ENCODE data around the gene CNTNAP5.
A peak's percentile ranks its signal among the peaks of the same experiment; 100 is the strongest.

CNTNAP5 gene

DNA sequence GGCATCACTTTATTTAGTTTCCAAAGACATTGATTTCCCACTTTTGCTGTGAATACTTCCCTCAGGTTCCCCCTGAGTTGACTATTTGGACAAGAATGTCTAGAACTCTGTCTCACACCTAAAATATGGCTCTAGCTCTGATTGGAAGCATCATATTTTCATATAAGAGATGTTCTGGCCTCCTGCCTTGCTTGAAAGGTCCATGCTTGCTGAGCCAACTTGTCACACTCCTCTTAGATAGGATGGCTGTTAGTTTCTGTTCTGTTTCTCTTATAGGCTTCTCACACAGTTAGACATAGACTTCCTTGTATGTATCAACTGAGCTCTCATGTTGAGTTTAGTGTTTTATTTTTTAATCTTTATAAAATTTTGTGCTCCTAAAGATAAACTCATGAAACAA is 87.1 kb downstream of the CNTNAP5 start:
- TF ChIP-seq, protein P1, sequence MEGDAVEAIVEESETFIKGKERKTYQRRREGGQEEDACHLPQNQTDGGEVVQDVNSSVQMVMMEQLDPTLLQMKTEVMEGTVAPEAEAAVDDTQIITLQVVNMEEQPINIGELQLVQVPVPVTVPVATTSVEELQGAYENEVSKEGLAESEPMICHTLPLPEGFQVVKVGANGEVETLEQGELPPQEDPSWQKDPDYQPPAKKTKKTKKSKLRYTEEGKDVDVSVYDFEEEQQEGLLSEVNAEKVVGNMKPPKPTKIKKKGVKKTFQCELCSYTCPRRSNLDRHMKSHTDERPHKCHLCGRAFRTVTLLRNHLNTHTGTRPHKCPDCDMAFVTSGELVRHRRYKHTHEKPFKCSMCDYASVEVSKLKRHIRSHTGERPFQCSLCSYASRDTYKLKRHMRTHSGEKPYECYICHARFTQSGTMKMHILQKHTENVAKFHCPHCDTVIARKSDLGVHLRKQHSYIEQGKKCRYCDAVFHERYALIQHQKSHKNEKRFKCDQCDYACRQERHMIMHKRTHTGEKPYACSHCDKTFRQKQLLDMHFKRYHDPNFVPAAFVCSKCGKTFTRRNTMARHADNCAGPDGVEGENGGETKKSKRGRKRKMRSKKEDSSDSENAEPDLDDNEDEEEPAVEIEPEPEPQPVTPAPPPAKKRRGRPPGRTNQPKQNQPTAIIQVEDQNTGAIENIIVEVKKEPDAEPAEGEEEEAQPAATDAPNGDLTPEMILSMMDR (conservative IDR thresholded peaks at IDR 0.05; ENCODE audit: low read depth, low read length), result no peak
- H3K4me3 ChIP-seq (ENCODE audit: low read depth, low read length), result no peak overlapping the region
- no peak for DNase-seq (ENCODE audit: low read depth)

DNA sequence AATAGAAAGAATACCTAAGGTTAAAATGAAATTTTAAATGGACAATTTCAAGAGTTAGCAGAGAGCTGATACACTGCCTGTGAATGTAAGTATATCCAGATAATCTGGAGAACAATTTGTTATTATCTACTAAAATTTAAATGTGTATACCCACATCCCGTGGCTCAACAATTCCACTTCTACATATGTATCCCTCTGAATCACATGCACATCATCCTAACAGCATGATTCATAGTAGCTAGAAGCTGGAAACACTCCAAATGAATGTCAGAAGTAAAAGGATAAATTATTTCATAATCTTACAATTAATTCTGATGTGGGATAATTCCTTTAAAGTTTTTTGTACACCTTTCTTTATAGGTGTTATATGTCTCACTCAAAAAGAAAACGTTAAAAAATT is 87.9 kb downstream of the CNTNAP5 start:
- DNase-seq (ENCODE audit: low read depth), result peak; percentile 3
- TF ChIP-seq, protein P1 (conservative IDR thresholded peaks at IDR 0.05; ENCODE audit: low read depth, low read length), result no peak
- H3K4me3 ChIP-seq (ENCODE audit: low read depth, low read length), result no peak overlapping the region

DNA sequence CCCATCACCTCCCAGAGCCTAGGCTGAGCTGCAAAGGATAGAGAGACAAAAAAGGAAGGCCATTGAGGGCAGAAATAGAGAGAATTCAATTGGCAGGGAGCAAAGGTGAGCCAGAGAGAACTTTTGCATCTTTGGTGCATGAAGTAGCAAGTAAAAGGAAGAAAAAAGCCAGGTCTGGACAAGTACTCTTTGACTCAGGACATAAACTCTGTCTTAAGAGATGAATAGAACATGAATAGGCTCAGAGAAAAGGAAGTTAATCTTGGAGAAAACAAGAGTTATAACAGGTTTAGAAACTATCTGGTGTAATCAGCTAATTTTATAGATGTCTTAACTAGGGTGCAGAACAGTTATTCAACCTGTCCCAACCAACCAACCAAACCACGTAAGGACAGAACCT is 95.2 kb downstream of the CNTNAP5 start:
- TF ChIP-seq, protein P1 (conservative IDR thresholded peaks at IDR 0.05; ENCODE audit: low read depth, low read length), result no peak
- H3K4me3 ChIP-seq (ENCODE audit: low read depth, low read length), result no peak overlapping the region
- DNase-seq (ENCODE audit: low read depth), result no peak

DNA sequence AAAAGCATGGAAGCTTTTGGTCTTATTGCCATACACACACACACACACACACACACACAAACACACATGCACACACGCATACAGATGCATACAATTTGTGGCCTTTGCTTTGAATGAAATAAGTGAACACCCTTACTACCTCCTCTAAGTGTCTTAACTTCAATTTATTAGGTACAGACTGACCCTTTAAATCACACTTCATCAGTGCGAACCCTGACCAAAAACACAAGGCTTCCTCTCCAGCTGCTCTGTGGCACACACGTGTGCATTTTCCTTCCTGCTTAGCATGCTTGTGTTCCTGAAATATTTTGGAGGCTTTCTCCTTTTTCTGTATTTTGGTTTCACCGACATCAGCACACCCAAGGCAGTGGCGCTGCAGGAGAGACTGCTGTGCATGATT is 96.0 kb downstream of the CNTNAP5 start:
- TF ChIP-seq, protein P1 (conservative IDR thresholded peaks at IDR 0.05; ENCODE audit: low read depth, low read length), result no peak
- DNase-seq (ENCODE audit: low read depth), result no peak
- no peak overlapping the region for H3K4me3 ChIP-seq (ENCODE audit: low read depth, low read length)

DNA sequence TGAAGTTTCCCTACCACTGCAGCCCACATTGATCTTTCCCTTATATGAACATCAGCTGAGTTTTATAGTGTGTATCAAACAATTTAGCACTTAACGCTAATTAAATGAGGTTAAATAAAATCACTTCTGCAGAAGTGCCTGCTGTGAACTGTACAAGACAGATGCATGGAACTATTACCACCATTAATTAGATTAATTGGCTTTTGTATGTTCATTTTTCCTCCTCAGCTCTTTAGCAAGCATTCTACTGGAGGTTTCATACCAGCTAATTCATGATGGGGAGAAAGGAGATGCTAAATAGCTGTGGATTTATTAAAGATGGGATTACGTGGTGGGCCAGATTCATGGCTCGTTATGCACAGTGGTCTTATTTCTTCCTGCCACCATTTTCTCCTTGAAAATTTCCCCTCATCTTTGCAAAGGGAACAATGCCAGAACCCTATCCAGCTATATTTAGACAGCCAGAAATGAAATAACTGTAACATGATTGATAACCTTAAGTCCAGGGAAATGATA is 96.7 kb downstream of the CNTNAP5 start:
- TF ChIP-seq, protein P1 (conservative IDR thresholded peaks at IDR 0.05; ENCODE audit: low read depth, low read length), result no peak
- no peak overlapping the region for H3K4me3 ChIP-seq (ENCODE audit: low read depth, low read length)
- no peak for DNase-seq (ENCODE audit: low read depth)

DNA sequence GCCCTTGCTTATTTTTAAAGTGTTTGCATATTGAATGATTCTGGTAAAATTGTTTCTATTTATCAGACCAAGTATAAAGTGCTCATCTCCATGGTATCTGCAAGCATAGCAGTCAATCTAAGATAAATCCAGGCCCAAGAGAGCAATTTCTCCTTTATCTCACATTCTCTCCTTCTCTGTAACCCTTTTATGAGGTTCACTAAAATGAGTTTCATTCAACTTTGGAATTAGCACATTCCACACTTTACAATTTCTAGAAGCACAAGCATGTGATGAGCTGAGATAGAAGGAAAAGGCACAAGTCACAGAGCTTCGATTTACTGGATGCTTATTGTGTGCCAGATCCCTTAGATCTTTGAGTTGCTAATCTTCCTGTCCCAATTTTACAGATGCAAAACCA is 97.3 kb downstream of the CNTNAP5 start:
- no peak for DNase-seq (ENCODE audit: low read depth)
- TF ChIP-seq, protein P1 (conservative IDR thresholded peaks at IDR 0.05; ENCODE audit: low read depth, low read length), result no peak
- H3K4me3 ChIP-seq (ENCODE audit: low read depth, low read length), result no peak overlapping the region

DNA sequence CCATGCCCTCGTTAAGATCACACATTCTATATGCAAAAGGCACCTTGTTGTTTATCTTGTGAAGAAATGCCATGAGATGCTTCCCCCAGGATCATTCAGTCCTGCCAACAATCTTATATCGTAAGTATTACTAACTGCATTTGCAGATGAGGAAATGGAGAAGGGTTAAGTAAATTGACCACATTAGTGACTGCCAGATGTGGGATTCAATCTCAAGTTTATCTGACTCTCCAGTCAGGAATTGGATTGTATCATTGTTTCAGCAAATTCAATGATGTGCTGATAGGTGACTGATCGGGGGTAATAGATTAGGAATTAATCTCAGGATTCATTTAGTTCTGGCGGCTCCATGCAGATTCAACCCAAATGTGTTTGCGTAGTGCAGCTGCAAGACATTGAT is 106.2 kb downstream of the CNTNAP5 start:
- no peak for DNase-seq (ENCODE audit: low read depth)
- TF ChIP-seq, protein P1 (conservative IDR thresholded peaks at IDR 0.05; ENCODE audit: low read depth, low read length), result no peak

More for the DNA sequence above, 106.2 kb downstream of the CNTNAP5 start:
- no peak overlapping the region for H3K4me3 ChIP-seq (ENCODE audit: low read depth, low read length)
